ENCODE measurements around the gene RALGPS1. TPM values are rescaled to one million over a fixed set of nuclear protein-coding genes. Genes with fewer than 3 reads are reported as not detected.
A peak's percentile ranks its signal among the peaks of the same experiment; 100 is the strongest.

RALGPS1 gene
- total and polyA plus RNA-seq, 2 experiments from 2014 or later: 13.1 to 22.1 TPM

GRCh38 chr9:126919193-126919592 is 4.6 kb downstream of the RALGPS1 start:
- peak overlapping the region; percentile 42 for H3K27ac ChIP-seq
- no peaks in the 10 kb centered on the region for H3K36me3 ChIP-seq (replicated peaks; ENCODE audit: insufficient read depth, low read depth)
- no peaks in the 10 kb centered on the region for H3K9me2 ChIP-seq (replicated peaks; ENCODE audit: insufficient read depth)
- peaks cover 74% of the 10 kb centered on the region for H3K79me2 ChIP-seq
- H3K9me3 ChIP-seq (ENCODE audit: low read depth): no peaks in the 10 kb centered on the region
- H3K4me1 ChIP-seq (ENCODE audit: insufficient read depth): peaks cover 6% of the 10 kb centered on the region
- H3K27me3 ChIP-seq: no peaks in the 10 kb centered on the region
- no peak overlapping the region for H3K4me3 ChIP-seq
- WGBS (ENCODE audit: low lambda C conversion rate, missing lambda C conversion rate): 81% methylated on average over 1 of the region's 1 CpG
- H3K4me2 ChIP-seq: peak overlapping the region; percentile 3
- peak; percentile 30 for DNase-seq (ENCODE audit: low spot score)
- no peak overlapping the region for H2AFZ ChIP-seq
- H4K20me1 ChIP-seq (ENCODE audit: insufficient read depth, poor library complexity, severe bottlenecking): peaks cover 8% of the 10 kb centered on the region
- TF ChIP-seq, protein P1, sequence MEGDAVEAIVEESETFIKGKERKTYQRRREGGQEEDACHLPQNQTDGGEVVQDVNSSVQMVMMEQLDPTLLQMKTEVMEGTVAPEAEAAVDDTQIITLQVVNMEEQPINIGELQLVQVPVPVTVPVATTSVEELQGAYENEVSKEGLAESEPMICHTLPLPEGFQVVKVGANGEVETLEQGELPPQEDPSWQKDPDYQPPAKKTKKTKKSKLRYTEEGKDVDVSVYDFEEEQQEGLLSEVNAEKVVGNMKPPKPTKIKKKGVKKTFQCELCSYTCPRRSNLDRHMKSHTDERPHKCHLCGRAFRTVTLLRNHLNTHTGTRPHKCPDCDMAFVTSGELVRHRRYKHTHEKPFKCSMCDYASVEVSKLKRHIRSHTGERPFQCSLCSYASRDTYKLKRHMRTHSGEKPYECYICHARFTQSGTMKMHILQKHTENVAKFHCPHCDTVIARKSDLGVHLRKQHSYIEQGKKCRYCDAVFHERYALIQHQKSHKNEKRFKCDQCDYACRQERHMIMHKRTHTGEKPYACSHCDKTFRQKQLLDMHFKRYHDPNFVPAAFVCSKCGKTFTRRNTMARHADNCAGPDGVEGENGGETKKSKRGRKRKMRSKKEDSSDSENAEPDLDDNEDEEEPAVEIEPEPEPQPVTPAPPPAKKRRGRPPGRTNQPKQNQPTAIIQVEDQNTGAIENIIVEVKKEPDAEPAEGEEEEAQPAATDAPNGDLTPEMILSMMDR (IDR thresholded peaks at IDR 0.05; ENCODE audit: poor library complexity): no peak
- TF ChIP-seq EZH2phosphoT487 (IDR thresholded peaks at IDR 0.05; ENCODE audit: low read depth, severe bottlenecking, unreplicated experiment) (no peak), EZH2 (IDR thresholded peaks at IDR 0.05; ENCODE audit: borderline replicate concordance) (no peak)

GRCh38 chr9:126925876-126926275 is 11.3 kb downstream of the RALGPS1 start:
- Histone ChIP-seq H3K9me2 (replicated peaks; ENCODE audit: insufficient read depth) (no peaks in the 10 kb centered on the region), H3K27me3 (no peaks in the 10 kb centered on the region), H3K4me3 (no peak overlapping the region)

DNA sequence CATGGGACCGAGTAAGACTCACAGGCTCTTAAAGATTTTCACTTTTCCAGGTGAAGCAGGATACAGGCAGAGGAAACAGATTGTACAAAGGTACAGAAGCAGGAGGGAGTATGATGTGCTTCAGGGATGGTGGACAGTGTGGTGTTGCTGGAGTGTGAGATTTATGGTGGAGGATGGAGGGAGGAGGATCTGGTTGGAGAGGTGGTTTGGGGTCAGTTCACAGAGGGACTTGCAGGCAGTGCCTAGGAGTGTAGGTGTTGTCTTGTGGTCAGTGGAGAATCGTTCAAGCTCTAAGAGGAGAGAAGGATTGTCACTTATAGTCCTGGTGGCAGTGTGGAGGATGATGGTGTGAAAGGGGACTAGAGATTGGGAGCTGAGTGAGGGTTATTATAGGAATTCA is 11.8 kb downstream of the RALGPS1 start:
- Histone ChIP-seq H2AFZ (no peak overlapping the region), H3K27ac (no peak overlapping the region), H3K79me2 (peaks cover 73% of the 10 kb centered on the region), H3K9me2 (replicated peaks; ENCODE audit: insufficient read depth) (no peaks in the 10 kb centered on the region), H3K4me3 (no peak overlapping the region), H3K36me3 (replicated peaks; ENCODE audit: insufficient read depth, low read depth) (no peaks in the 10 kb centered on the region), H3K4me1 (ENCODE audit: insufficient read depth) (peaks cover 10% of the 10 kb centered on the region), H3K4me2 (no peak overlapping the region), H3K27me3 (no peaks in the 10 kb centered on the region), H4K20me1 (ENCODE audit: insufficient read depth, poor library complexity, severe bottlenecking) (peaks cover 14% of the 10 kb centered on the region), H3K9me3 (ENCODE audit: low read depth) (no peaks in the 10 kb centered on the region)
- 88% methylated on average over 2 of the region's 2 CpGs for WGBS (ENCODE audit: low lambda C conversion rate, missing lambda C conversion rate)
- TF ChIP-seq EZH2phosphoT487 (IDR thresholded peaks at IDR 0.05; ENCODE audit: low read depth, severe bottlenecking, unreplicated experiment) (no peak), EZH2 (IDR thresholded peaks at IDR 0.05; ENCODE audit: borderline replicate concordance) (no peak)
- TF ChIP-seq, protein P1 (IDR thresholded peaks at IDR 0.05; ENCODE audit: poor library complexity): no peak
- DNase-seq (ENCODE audit: low spot score): no peak

More at GRCh38 chr9:126925876-126926275, 11.3 kb downstream of the RALGPS1 start:
- peaks cover 10% of the 10 kb centered on the region for H3K4me1 ChIP-seq (ENCODE audit: insufficient read depth)
- no peaks in the 10 kb centered on the region for H3K36me3 ChIP-seq (replicated peaks; ENCODE audit: insufficient read depth, low read depth)
- no peaks in the 10 kb centered on the region for H3K9me3 ChIP-seq (ENCODE audit: low read depth)
- TF ChIP-seq EZH2 (IDR thresholded peaks at IDR 0.05; ENCODE audit: borderline replicate concordance) (no peak), EZH2phosphoT487 (IDR thresholded peaks at IDR 0.05; ENCODE audit: low read depth, severe bottlenecking, unreplicated experiment) (no peak)
- TF ChIP-seq, protein P1 (IDR thresholded peaks at IDR 0.05; ENCODE audit: poor library complexity): no peak
- no peak overlapping the region for H2AFZ ChIP-seq
- no peak overlapping the region for H3K27ac ChIP-seq
- no peak overlapping the region for H3K4me2 ChIP-seq
- H4K20me1 ChIP-seq (ENCODE audit: insufficient read depth, poor library complexity, severe bottlenecking): peaks cover 14% of the 10 kb centered on the region
- peaks cover 75% of the 10 kb centered on the region for H3K79me2 ChIP-seq
- DNase-seq (ENCODE audit: low spot score): no peak

DNA sequence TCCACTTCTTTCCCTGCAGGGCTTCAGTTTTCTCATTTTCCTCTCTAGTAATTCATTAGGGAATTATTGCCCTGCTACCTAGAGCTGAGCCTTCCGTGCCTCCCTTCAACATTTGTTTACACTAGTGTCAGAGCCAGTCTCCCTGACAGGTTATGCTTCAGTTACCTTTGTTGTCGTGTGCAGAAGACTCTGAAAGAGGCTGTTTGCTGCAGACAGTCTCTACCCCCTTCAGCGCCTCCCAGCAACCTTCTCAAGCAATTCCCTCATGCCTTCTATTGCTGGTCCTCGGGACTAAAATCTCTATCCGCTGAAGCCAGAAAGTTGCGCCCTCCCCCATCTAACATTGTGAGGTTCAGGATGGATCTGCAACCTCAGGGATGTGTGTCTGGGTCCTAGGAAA is 12.8 kb downstream of the RALGPS1 start:
- Histone ChIP-seq H3K79me2 (peaks cover 72% of the 10 kb centered on the region), H3K4me3 (no peak overlapping the region), H3K27me3 (no peaks in the 10 kb centered on the region), H3K36me3 (replicated peaks; ENCODE audit: insufficient read depth, low read depth) (no peaks in the 10 kb centered on the region), H3K27ac (no peak overlapping the region), H3K9me2 (replicated peaks; ENCODE audit: insufficient read depth) (no peaks in the 10 kb centered on the region), H3K9me3 (ENCODE audit: low read depth) (no peaks in the 10 kb centered on the region), H4K20me1 (ENCODE audit: insufficient read depth, poor library complexity, severe bottlenecking) (peaks cover 14% of the 10 kb centered on the region), H2AFZ (no peak overlapping the region), H3K4me1 (ENCODE audit: insufficient read depth) (peaks cover 10% of the 10 kb centered on the region), H3K4me2 (no peak overlapping the region)
- WGBS (ENCODE audit: low lambda C conversion rate, missing lambda C conversion rate): 52% methylated on average over 6 of the region's 6 CpGs
- peak; percentile 40 for DNase-seq (ENCODE audit: low spot score)
- no peak for TF ChIP-seq EZH2phosphoT487 (IDR thresholded peaks at IDR 0.05; ENCODE audit: low read depth, severe bottlenecking, unreplicated experiment)
- TF ChIP-seq, protein P1 (IDR thresholded peaks at IDR 0.05; ENCODE audit: poor library complexity): no peak
- TF ChIP-seq EZH2 (IDR thresholded peaks at IDR 0.05; ENCODE audit: borderline replicate concordance): no peak
